Transverse colon (tissue), 4 donors: ENCODE results near the gene HMCN1.

ENCODE experiments used
- CTCF ChIP-seq, 5 experiments: fragments of 200-600 bp in 3 of 5; fragments of 450-650 bp in 2 of 5; sonication (generic) in 3 of 5; IDR thresholded peaks; 1 replicate in 2 of 5; 2 replicates in 3 of 5; pipeline ENCODE4 v1.5.1; 2016 to 2017; ENCODE audit warnings: antibody characterized with exemption in 5 of 5, inconsistent platforms in 3 of 5, mild to moderate bottlenecking in 2 of 5, moderate library complexity in 1 of 5
- POLR2A ChIP-seq: fragments of 450-650 bp; IDR thresholded peaks from one replicate; pipeline ENCODE4 v1.6.1; 2016; ENCODE audit warnings: antibody characterized with exemption, mild to moderate bottlenecking, moderate library complexity
- POLR2AphosphoS5 ChIP-seq, 3 donors: sonication (generic); formaldehyde crosslinking; IDR thresholded peaks; one replicate each; pipeline ENCODE4 v1.6.1; 2016; ENCODE audit warnings: antibody characterized with exemption in 3 of 3

- TF ChIP-seq POLR2A = no peak
- no peak for TF ChIP-seq CTCF (IDR thresholded peaks at IDR 0.05)
- no peak for TF ChIP-seq POLR2AphosphoS5 (IDR thresholded peaks at IDR 0.05)
Observed at GRCh38 chr1:185790194-185790735, 56.1 kb downstream of the HMCN1 start.
